Hematopoietic multipotent progenitor cell treated with erythropoietin and hydrocortisone succinate and interleukin-3 and kit ligand, for 8 days (in vitro differentiated cells): ENCODE data around the gene TMEM235.
A peak's percentile ranks its signal among the peaks of the same experiment; 100 is the strongest.

Experiments
- DNase-seq: peaks from one replicate; pipeline ENCODE4 v3.0.0-alpha.2; 2015

TMEM235 gene

GRCh38 chr17:78230996-78231935, at the start of gene TMEM235:
Gene TMEM235 (plus strand): TSS chr17:78231631. CDS start chr17:78232024, 393 bp downstream.
- DNase-seq = no peak

- no peak for DNase-seq
Observed at GRCh38 chr17:78182504-78182903, 48.9 kb upstream of the TMEM235 start.

GRCh38 chr17:78183916-78184315, 47.5 kb upstream of the TMEM235 start:
- DNase-seq = no peak

DNA sequence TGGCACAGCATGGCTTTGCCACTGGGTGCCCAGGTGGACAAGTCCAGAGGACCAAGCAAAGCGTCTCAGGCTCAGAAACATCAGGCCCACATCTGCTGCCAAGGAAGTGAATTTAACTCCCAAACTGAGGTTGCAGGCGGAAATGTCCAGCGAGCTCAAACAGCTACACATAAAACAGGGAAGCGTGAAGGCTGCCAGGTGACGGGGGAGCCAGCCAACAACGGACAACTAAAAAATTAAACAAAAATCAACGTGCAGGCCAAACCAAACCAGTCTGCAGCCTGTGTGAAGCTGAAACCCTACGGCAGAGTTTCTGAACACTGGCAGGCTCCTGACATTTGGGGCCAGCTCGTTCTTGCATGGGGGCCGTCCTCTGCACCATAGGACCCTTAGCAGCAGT, 47.1 kb upstream of the TMEM235 start:
- DNase-seq = no peak

GRCh38 chr17:78184868-78185267, 46.6 kb upstream of the TMEM235 start:
- DNase-seq = no peak

- peak; percentile 75 for DNase-seq
Observed at GRCh38 chr17:78185981-78186691, 45.3 kb upstream of the TMEM235 start.

DNA sequence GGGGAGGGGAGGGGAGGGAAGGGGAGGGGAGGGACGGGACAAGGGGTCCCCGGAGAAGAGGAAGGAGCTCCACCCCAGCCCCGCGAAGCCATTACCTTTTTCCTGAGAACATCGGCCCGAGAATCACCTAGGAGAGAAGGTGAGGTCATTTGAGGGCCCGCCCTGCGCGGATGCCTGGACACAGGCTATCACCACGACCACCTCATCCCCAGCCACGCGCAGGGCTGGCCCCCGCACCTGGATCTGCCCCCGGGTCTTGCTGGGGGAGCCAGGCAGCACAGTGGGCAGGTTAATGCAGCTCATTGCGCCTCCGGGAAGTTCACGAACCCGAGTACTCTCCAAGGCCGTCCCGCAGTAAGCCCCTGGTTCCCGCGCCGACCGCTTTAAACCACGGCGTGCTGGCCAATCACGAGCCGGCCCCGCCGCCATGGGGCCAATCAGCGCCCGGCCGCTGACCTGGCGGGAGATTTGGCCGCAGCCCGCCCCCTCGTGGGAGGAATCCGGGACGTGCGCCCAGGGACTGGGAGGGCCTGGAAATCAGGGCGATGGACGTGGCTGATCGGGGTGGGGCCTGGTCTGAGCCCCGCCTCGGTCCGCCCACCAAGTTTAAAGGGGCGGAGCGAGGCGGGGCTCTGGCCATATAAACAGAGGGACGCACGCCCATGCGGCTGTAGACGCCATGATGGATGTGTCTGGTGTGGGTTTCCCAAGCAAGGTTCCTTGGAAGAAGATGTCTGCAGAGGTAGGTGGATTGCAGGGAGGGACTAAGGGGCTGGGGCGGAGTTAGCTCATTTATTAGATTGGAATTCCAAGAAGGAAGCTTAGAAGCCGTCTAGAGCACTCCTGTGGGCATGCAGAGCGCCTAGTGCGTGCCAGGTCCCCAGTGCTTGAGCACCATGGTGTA, 44.5 kb upstream of the TMEM235 start, which contains the start of the genes AFMID and TK1:
TSS of gene AFMID (plus strand) at position 671 of the 904 bp plus-strand sequence. CDS start at position 680, 9 bp downstream.
TSS of gene TK1 (minus strand) at position 361 of the 904 bp plus-strand sequence. CDS start at position 303, 58 bp downstream.
- peak; percentile 97 for DNase-seq

- DNase-seq = no peak
Observed at GRCh38 chr17:78196716-78197115, 34.7 kb upstream of the TMEM235 start.

- DNase-seq = no peak
Observed at GRCh38 chr17:78197147-78197832, 34.1 kb upstream of the TMEM235 start.

- no peak for DNase-seq
Observed at GRCh38 chr17:78200451-78200850, 31.0 kb upstream of the TMEM235 start.

DNA sequence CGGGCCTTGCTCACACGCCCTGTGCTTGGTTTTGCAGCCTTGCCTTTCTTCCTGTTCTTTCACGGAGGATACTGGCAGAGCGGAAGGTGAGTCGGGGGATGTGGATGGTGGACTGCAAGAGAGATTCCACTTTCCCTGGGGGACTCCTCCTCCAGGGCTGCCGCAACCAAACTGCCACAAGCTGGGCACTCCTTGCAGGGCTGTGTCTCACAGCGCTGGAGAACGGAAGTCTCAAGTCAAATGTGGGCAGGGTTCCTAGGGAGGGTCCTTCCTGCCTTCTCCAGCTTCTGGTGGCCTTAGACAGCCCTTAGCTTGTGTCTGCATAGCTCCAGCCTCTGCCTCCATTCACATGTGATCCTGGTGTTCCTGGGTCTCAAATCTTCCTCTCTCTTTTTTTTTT, 28.8 kb upstream of the TMEM235 start:
- no peak for DNase-seq

GRCh38 chr17:78204387-78205123, 26.9 kb upstream of the TMEM235 start:
- DNase-seq = no peak

GRCh38 chr17:78205124-78205775, 26.2 kb upstream of the TMEM235 start:
- DNase-seq = no peak

DNA sequence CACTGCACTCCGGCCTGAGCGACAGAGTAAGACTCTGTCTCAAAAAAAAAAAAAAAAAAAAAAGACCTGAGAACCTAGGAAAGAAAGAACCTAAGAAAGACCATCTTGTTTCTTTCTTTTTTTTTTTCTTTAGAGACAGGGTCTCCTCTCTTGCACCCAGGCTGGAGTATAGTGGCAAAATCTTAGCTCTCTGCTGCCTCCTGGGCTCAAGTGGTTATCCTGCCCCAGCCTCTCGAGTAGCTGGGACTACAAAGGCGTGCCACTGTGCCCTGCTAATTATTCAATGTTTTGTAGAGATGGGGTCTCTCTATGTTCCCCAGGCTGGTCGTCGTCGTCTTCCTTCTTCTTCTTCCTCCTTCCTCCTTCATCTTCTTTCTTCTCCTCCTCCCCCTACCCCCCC, 25.1 kb upstream of the TMEM235 start:
- DNase-seq = no peak

DNA sequence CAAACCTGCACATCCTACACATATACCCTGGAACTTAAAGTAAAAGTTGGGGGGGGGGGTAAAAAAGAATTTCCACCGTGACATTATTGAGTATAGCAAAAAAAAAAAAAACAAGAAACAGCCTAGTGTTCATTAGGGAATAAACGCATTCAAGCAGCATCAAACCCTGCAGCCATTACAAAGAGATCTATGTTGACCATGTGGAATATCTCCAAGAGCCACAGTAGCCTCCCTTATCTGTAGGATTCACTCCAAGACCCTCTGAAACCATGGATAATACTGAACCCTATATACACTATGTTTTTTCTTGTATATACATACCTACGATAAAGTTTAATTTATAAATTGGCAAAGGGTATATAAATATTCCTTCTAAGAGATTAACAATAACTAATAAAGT, 22.9 kb upstream of the TMEM235 start:
- no peak for DNase-seq

GRCh38 chr17:78210111-78210510, 21.3 kb upstream of the TMEM235 start:
- DNase-seq = no peak

DNA sequence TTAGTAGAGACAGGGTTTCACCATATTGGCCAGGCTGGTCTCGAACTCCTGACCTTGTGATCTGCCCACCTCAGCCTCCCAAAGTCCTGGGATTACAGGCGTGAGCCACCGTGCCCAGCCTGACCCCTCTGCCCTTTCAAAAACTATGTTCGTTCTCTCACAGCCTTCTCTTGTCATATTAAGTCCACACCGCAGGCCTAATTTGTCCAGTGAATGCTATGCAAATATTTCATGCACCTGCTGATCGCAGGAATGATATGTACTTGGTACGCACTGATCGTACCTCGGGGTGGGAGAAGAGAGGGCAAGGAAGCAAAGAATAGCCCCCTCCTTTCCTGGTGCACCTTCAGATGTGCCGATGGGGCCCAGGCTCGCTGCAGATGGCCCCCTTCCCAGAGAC, 20.4 kb upstream of the TMEM235 start:
- DNase-seq = no peak

- DNase-seq = peak; percentile 91
Observed at GRCh38 chr17:78214016-78214705, 17.3 kb upstream of the TMEM235 start, which contains the start of gene BIRC5. Gene BIRC5 (plus strand): TSS chr17:78214253. CDS start chr17:78214317, 64 bp downstream.

- DNase-seq = peak; percentile 28
Observed at GRCh38 chr17:78214706-78215061, 16.7 kb upstream of the TMEM235 start.
